Measurements from ENCODE around the gene METTL23. TPM values are rescaled to one million over a fixed set of nuclear protein-coding genes. Genes with fewer than 3 reads are reported as not detected.

Gene METTL23
- total and polyA plus RNA-seq, 2 experiments from 2014 or later: 47.6 to 77.9 TPM

DNA sequence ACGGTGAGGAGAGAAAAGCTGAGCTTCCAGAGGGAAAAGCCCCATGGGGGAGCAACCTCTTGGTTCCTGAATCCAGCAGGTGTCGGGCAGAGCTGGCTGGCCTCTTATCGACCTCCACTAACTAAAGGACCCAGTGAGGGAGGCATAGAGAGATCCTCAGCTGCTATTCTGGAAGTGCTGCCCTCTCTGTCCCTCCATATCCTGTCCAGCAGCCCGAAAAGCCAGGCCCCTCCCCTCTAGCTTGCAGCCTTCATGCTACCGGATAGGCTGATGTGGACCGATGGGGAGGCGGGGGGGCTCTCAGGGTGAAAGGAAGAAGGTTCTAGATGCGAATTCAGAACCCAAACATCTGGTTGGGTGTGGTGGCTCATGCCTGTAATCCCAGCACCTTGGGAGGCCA, 40.8 kb upstream of the METTL23 start:
- DNase-seq (ENCODE audit: low read depth in 1 of 2, low spot score in 1 of 2): no peak
- H3K27ac ChIP-seq: no peak overlapping the region
- no peak overlapping the region for H3K4me3 ChIP-seq
- H3K36me3 ChIP-seq: no peaks in the 10 kb centered on the region
- TF ChIP-seq, protein P1, sequence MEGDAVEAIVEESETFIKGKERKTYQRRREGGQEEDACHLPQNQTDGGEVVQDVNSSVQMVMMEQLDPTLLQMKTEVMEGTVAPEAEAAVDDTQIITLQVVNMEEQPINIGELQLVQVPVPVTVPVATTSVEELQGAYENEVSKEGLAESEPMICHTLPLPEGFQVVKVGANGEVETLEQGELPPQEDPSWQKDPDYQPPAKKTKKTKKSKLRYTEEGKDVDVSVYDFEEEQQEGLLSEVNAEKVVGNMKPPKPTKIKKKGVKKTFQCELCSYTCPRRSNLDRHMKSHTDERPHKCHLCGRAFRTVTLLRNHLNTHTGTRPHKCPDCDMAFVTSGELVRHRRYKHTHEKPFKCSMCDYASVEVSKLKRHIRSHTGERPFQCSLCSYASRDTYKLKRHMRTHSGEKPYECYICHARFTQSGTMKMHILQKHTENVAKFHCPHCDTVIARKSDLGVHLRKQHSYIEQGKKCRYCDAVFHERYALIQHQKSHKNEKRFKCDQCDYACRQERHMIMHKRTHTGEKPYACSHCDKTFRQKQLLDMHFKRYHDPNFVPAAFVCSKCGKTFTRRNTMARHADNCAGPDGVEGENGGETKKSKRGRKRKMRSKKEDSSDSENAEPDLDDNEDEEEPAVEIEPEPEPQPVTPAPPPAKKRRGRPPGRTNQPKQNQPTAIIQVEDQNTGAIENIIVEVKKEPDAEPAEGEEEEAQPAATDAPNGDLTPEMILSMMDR (IDR thresholded peaks at IDR 0.05; ENCODE audit: low read depth, low read length): no peak
- H3K9me3 ChIP-seq (ENCODE audit: low read depth): no peaks in the 10 kb centered on the region
- no peaks in the 10 kb centered on the region for H3K27me3 ChIP-seq
- H3K4me1 ChIP-seq (ENCODE audit: low read depth): peaks cover 25% of the 10 kb centered on the region

DNA sequence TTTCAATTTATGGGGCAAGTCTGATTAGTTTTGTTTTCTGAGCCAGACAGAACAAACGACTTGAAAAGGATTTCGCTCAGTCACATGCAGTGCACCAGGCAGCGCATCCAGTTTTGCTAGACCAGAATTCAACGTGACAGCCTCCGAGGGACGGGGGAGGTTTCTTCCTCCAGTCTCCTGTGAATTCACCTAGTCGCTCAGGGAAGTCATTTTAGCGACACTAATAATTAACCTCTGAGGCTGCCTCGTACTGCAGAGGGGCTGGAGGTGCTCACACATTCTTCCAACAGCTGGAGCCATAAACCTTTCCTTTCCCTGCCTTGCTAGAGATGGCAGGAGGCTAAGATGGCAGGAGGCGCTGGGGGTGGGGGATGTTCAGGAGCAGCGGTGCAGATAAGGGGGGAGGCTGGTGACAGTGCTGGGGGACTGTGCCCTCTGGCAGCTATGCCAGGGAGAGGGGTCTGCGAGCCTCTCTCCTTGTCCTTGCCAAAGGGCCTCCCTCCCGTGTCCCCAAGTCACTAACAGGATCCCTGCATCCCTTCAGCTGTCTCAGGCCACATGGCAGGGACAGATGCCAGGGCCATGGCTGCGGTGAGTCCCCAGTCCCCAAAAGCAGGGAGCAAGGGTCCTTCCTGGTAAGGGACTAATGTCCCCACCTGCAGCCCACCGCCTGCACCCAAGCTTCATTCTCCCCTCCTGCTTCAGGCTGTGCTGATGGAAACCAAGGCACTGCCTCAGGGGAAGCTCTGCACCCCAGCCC, 39.9 kb upstream of the METTL23 start:
- Histone ChIP-seq H3K9me3 (ENCODE audit: low read depth) (no peaks in the 10 kb centered on the region), H3K4me3 (no peak overlapping the region), H3K27ac (no peak overlapping the region), H3K27me3 (no peaks in the 10 kb centered on the region), H3K4me1 (ENCODE audit: low read depth) (peaks cover 28% of the 10 kb centered on the region), H3K36me3 (no peaks in the 10 kb centered on the region)
- DNase-seq (ENCODE audit: low read depth in 1 of 2, low spot score in 1 of 2): no peak
- TF ChIP-seq, protein P1 (IDR thresholded peaks at IDR 0.05; ENCODE audit: low read depth, low read length): no peak

DNA sequence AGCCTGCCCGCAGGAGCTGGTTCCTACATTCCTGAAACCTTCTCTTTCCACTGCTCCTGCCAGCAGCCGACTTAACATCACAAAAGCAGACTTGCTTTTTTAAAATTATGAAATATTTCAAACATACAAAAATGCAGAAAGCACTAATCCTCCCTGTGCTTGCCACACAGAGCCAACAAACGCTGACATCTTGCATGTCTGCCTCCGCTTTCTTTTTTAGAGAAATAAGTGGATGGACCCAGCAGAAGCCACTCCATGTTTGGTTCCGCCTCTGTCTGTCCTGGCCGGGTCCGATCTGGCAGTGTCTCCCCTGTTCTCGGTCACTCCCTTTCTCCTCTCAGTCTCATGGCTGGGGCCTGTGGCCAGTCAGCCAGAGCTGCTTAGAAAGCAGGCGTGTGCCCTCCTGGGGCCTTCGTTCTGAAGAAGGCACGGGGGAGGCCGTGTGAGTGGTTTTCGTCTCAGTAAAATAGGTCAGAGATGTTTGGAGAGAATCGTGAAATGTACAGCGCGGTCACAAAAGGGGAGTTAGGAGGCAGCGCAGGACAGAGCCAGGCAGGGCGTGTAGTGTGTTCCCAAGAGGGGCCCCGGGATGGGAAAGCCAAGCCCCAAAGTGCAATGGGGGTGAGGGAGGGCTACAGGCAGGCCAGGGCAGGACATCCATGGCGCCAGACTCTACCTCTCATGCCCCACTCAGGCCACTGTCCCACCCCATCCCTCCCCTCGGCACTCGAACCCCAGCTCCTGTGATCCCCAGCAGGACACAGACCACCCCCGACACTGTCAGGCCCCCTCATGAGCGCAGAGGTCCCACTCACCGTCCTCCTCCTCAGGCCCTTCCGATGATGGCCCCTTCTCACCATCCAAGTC, 39.1 kb upstream of the METTL23 start:
- Histone ChIP-seq H3K27ac (no peak overlapping the region), H3K9me3 (ENCODE audit: low read depth) (no peaks in the 10 kb centered on the region), H3K4me3 (no peak overlapping the region), H3K36me3 (no peaks in the 10 kb centered on the region), H3K27me3 (no peaks in the 10 kb centered on the region), H3K4me1 (ENCODE audit: low read depth) (peaks cover 23% of the 10 kb centered on the region)
- DNase-seq (ENCODE audit: low read depth in 1 of 2, low spot score in 1 of 2): no peak
- TF ChIP-seq, protein P1 (IDR thresholded peaks at IDR 0.05; ENCODE audit: low read depth, low read length): no peak

DNA sequence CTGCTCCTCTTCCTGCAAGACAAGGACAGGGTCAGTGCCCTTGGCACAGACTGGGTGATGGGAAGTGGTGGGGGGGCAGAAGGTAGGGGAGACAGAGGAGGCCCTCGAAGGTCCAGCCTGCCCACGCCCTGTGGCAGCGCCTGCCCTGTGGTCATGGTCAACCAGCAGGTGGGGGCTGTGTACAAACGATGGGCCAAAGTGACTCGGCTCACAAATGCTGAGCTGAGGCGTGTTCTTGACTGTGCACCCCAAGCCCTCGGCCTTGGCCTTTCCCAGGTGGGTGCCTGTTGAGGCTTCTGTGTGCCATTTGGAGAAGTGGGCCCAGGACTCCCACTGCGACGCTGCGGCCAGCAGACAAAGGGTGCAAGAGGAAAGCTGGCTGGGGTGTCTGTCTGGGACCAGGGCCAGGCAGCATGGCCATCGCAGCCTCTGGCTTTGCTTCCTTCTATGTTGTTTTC, 38.4 kb upstream of the METTL23 start:
- H3K27ac ChIP-seq: no peak overlapping the region
- H3K36me3 ChIP-seq: no peaks in the 10 kb centered on the region
- H3K4me1 ChIP-seq (ENCODE audit: low read depth): peaks cover 20% of the 10 kb centered on the region
- TF ChIP-seq, protein P1 (IDR thresholded peaks at IDR 0.05; ENCODE audit: low read depth, low read length): no peak
- no peak for DNase-seq (ENCODE audit: low read depth in 1 of 2, low spot score in 1 of 2)
- no peaks in the 10 kb centered on the region for H3K9me3 ChIP-seq (ENCODE audit: low read depth)
- H3K4me3 ChIP-seq: no peak overlapping the region
- H3K27me3 ChIP-seq: no peaks in the 10 kb centered on the region

DNA sequence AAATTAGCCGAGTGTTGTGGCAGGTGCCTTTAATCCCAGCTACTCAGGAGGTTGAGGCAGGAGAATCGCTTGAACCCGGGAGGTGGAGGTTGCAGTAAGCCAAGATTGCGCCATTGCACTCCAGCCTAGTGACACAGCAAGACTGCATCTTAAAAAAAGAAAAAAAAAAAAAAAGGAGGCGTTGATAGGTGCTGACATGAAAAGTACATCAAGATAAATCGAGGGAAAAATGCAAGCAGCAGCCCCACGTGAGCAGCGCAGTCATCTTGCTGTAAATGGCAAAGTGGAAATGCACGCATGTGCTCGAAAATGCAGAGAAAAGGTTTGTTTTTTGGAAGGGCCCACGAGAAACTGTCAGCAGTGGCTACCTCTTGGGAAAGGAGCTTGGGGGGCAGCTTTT, 36.8 kb upstream of the METTL23 start:
- H3K9me3 ChIP-seq (ENCODE audit: low read depth): no peaks in the 10 kb centered on the region
- peaks cover 13% of the 10 kb centered on the region for H3K4me1 ChIP-seq (ENCODE audit: low read depth)
- DNase-seq (ENCODE audit: low read depth in 1 of 2, low spot score in 1 of 2): peak in 1 of 2 donors; percentile 78
- no peaks in the 10 kb centered on the region for H3K36me3 ChIP-seq
- TF ChIP-seq, protein P1 (IDR thresholded peaks at IDR 0.05; ENCODE audit: low read depth, low read length): no peak
- no peak overlapping the region for H3K27ac ChIP-seq
- no peaks in the 10 kb centered on the region for H3K27me3 ChIP-seq
- no peak overlapping the region for H3K4me3 ChIP-seq
